ENCODE measurements around the gene PIK3C2G. TPM values are rescaled to one million over a fixed set of nuclear protein-coding genes. Genes with fewer than 3 reads are reported as not detected.

The PIK3C2G gene
- total RNA-seq, 1 experiment from 2014 or later = not detected

- H3K27me3 Mint-ChIP-seq (ENCODE audit: low read depth) = no peaks in the 10 kb centered on the region
- no peak overlapping the region for H3K4me3 Mint-ChIP-seq
- no peak overlapping the region for H3K14ac ChIP-seq (ENCODE audit: insufficient read depth, low read length)
- peaks cover 44 to 52% of the 10 kb centered on the region in 2 experiments for H3K4me1 Mint-ChIP-seq
- H3K4ac ChIP-seq (ENCODE audit: low read depth, low read length) = no peak overlapping the region
- peak overlapping the region; percentile 7 to 96 (median 89); a peak in 6 of 7 replicates for H3K27ac Mint-ChIP-seq
- H3K4me1 ChIP-seq (ENCODE audit: insufficient read depth, low read length) = peaks cover 10% of the 10 kb centered on the region; the same call in 1 of the 2 replicates
- H2AK5ac ChIP-seq (ENCODE audit: insufficient read length, low read length) = no peak overlapping the region
- no peaks in the 10 kb centered on the region for H3K79me2 ChIP-seq (ENCODE audit: insufficient read depth, low read length)
- H3T11ph ChIP-seq (ENCODE audit: low read length) = no peak overlapping the region
- no peak overlapping the region for H4K8ac ChIP-seq (replicated peaks; ENCODE audit: insufficient read length, low read depth, low read length)
- H3K4me2 ChIP-seq (ENCODE audit: insufficient read depth, insufficient read length, low read length) = no peak overlapping the region
- no peak overlapping the region for H3K56ac ChIP-seq (ENCODE audit: insufficient read length, low read depth, low read length)
- H2BK15ac ChIP-seq (ENCODE audit: low read depth, low read length) = no peak overlapping the region
- no peak overlapping the region for H2BK5ac ChIP-seq (ENCODE audit: insufficient read length, low read length)
- H4K5ac ChIP-seq (ENCODE audit: insufficient read length, low read depth, low read length) = no peak overlapping the region
- no peaks in the 10 kb centered on the region for H4K20me1 ChIP-seq (ENCODE audit: control insufficient read depth, insufficient read depth, insufficient read length)
- H3K9ac ChIP-seq (ENCODE audit: extremely low read depth, insufficient read length, low read length) = no peak overlapping the region
- H2BK12ac ChIP-seq (ENCODE audit: insufficient read length, low read depth, low read length) = no peak overlapping the region
- no peak overlapping the region for H2BK20ac ChIP-seq (ENCODE audit: low read depth, low read length, poor library complexity, severe bottlenecking)
- no peak for TF ChIP-seq CTCF (conservative IDR thresholded peaks at IDR 0.05)
- no peak for DNase-seq
- no peaks in the 10 kb centered on the region for H3K9me3 ChIP-seq (ENCODE audit: control insufficient read depth, low read depth, low read length)
- no peak overlapping the region for H3K27ac ChIP-seq (ENCODE audit: insufficient read length, low read depth, low read length)
- H3K9me3 Mint-ChIP-seq = peaks cover 12 to 16% of the 10 kb centered on the region in 2 experiments
- H3K18ac ChIP-seq (ENCODE audit: insufficient read length, low read depth, low read length) = no peak overlapping the region
- H2BK120ac ChIP-seq (ENCODE audit: low read depth, low read length, poor library complexity, severe bottlenecking) = no peak overlapping the region
- no peaks in the 10 kb centered on the region for H3K27me3 ChIP-seq (ENCODE audit: insufficient read depth, low read length)
- no peaks in the 10 kb centered on the region for H3K23me2 ChIP-seq (ENCODE audit: insufficient read length, low read depth, low read length, poor library complexity, severe bottlenecking)
- no peak overlapping the region for H3K23ac ChIP-seq (ENCODE audit: insufficient read length, low read depth, low read length)
- no peak overlapping the region for H4K91ac ChIP-seq (ENCODE audit: insufficient read length, low read depth, low read length)
- H3K36me3 Mint-ChIP-seq (ENCODE audit: insufficient read depth in 1 of 3, low read depth in 3 of 3) = peaks cover 4 to 17% (median 13%) of the 10 kb centered on the region in 3 experiments; a peak in 6 of 7 replicates
- H3K79me1 ChIP-seq (ENCODE audit: insufficient read depth, low read depth, low read length, poor library complexity, severe bottlenecking) = no peaks in the 10 kb centered on the region
- H2AFZ ChIP-seq (ENCODE audit: low read length) = no peak overlapping the region
- no CpG with 5 or more reads among the region's 2 CpGs for WGBS (ENCODE audit: extremely low coverage, insufficient read length, low lambda C conversion rate)
These were observed 195.0 kb downstream of the PIK3C2G start for GRCh38 chr12:18456344-18456743.
